GM12892 (cell line): ENCODE results near the gene ST3GAL3.

ENCODE experiments used
- POLR2A ChIP-seq: IDR thresholded peaks from 2 replicates; pipeline ENCODE4 v1.6.1; 2011; ENCODE audit warnings: low read depth, low read length, control low read depth
- POLR2AphosphoS5 ChIP-seq: IDR thresholded peaks from 2 replicates; pipeline ENCODE4 v1.6.1; 2011; ENCODE audit warnings: low read depth, low read length, control low read depth
- TAF1 ChIP-seq: IDR thresholded peaks from 2 replicates; pipeline ENCODE4 v1.6.1; 2011; ENCODE audit warnings: low read depth, mild to moderate bottlenecking, control low read depth, low read length, borderline replicate concordance

- no peak for TF ChIP-seq POLR2A
- TF ChIP-seq POLR2AphosphoS5 = no peak
- TF ChIP-seq TAF1 = no peak
Measured at GRCh38 chr1:43875331-43875730, 168.0 kb downstream of the ST3GAL3 start.
